Renal cortex interstitium (tissue), 15 donors: ENCODE data around the gene GRM3. TPM values are rescaled to one million over a fixed set of nuclear protein-coding genes. Genes with fewer than 3 reads are reported as not detected.
"Not testable (repeated sequence)": the region's sequence is repeated elsewhere in the genome, so short reads cannot be mapped to it uniquely, and the experiment has no call there.

ENCODE experiments used
- DNase-seq, 11 donors: peaks; one replicate each; pipeline ENCODE4 v3.0.0-alpha.2; 2013; ENCODE audit warnings: low read depth in 9 of 11, low spot score in 4 of 11; ENCODE audit errors: extremely low read depth in 1 of 11
- long read RNA-seq, 16 experiments: transcript quantifications; one replicate each; lab custom pipeline, GENCODE V29; 2026
- polyA plus RNA-seq, 3 donors: library from polyadenylated mRNA; unstranded; fragments of 120-200 nt; gene quantifications; one replicate each; pipeline ENCODE4 v1.2.1, GENCODE V29; 2013; ENCODE audit not compliant: insufficient read length in 3 of 3

GRM3 gene
- under 1 TPM; 0.15 to 0.28 (median 0.17) TPM for polyA plus RNA-seq
- long read RNA-seq, donor 1 = 0 reads
- long read RNA-seq, donor 2 = 0 reads
- long read RNA-seq, donor 3 = 0 reads
- long read RNA-seq, donor 4 = 0 reads
- long read RNA-seq, donor 5 = 0 reads
- long read RNA-seq, donor 6 = 0 reads
- long read RNA-seq, donor 7 = 0 reads
- long read RNA-seq, donor 8 = 0 reads
- long read RNA-seq, donor 9 = 0 reads
- long read RNA-seq, donor 10 = 0 reads
- long read RNA-seq, donor 11 = 0 reads
- long read RNA-seq, donor 12 = 0 reads
- long read RNA-seq, donor 13 = 0 reads
- long read RNA-seq, donor 14 = 0 reads
- long read RNA-seq, donor 15 = 0 reads
- long read RNA-seq, donor 16, full-length matches to known transcripts = 1 of 1 reads
- long read RNA-seq, donor 16, partial matches to known transcripts = 0 of 1 reads
- long read RNA-seq, donor 16, other reads (novel, unspliced or antisense) = 0 of 1 reads

DNA sequence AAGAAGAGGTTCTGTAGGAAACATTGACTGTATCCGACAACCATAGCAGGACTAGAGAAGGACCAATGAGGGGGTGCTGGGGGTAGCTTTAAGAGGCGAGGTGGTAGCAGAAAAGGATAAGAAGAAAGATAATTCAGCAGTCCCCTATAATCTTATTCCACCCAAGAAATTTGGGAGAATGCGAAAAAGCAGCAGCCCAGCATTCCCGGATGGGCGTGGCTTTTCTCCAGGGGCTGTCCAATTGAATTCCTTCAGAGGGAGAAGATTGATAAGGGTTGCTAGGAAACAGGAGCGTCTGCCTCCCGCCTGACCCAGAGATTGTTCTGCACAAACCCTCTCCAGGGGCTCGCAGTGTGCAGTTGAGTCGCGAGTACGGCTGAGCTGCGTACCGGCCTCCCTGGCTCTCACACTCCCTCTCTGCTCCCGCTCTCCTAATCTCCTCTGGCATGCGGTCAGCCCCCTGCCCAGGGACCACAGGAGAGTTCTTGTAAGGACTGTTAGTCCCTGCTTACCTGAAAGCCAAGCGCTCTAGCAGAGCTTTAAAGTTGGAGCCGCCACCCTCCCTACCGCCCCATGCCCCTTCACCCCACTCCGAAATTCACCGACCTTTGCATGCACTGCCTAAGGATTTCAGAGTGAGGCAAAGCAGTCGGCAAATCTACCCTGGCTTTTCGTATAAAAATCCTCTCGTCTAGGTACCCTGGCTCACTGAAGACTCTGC, at the start of gene GRM3:
Gene GRM3, plus strand, starts transcription at position 349 of the 721 bp plus-strand sequence. CDS start 121,237 bp downstream, outside the sequence.
- DNase-seq = no peak

GRCh38 chr7:86598311-86598710, 45.4 kb upstream of the GRM3 start:
- DNase-seq = no peak

- DNase-seq = no peak
Observed at GRCh38 chr7:86598721-86599120, 45.0 kb upstream of the GRM3 start.

GRCh38 chr7:86600506-86601290, 43.0 kb upstream of the GRM3 start:
- no peak for DNase-seq

DNA sequence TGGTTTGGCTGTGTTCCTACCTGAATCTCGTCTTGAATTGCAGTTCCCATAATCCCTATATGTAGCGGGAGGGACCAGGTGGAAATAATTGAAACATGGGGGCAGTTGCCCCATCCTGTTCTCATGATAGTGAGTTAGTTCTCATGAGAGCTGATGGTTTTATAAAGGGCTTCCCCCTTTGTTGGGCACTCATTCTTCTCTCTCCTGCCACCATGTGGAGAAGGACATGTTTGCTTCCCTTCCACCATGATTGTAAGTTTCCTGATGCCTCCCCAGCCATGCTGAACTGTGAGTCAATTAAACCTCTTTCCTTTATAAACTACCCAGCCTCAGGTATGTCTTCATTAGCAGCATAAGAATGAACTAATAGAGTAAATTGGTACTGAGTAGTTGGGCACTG, 28.0 kb upstream of the GRM3 start:
- DNase-seq = not testable (repeated sequence)

GRCh38 chr7:86644282-86645224, 844 bp downstream of the GRM3 start:
- DNase-seq = no peak

DNA sequence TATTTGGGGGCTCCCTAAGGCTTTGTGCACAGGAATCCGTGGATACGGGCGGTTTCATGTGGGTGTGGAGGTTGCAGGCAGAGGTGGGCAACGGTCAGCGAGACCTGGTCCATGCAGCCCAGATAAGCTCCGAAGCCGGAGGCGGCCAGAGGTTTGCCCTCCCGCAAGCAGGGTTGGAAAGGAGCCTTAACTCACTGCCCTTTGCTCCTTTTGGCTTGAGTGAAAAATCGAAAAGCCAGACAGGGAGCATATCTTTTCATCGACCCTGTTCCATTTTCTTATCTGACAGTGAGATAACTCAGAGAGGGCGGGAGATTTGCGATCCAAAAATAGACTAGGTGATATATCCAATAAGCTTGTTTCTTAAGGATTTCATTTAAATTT, 1.5 kb downstream of the GRM3 start:
- no peak for DNase-seq

DNA sequence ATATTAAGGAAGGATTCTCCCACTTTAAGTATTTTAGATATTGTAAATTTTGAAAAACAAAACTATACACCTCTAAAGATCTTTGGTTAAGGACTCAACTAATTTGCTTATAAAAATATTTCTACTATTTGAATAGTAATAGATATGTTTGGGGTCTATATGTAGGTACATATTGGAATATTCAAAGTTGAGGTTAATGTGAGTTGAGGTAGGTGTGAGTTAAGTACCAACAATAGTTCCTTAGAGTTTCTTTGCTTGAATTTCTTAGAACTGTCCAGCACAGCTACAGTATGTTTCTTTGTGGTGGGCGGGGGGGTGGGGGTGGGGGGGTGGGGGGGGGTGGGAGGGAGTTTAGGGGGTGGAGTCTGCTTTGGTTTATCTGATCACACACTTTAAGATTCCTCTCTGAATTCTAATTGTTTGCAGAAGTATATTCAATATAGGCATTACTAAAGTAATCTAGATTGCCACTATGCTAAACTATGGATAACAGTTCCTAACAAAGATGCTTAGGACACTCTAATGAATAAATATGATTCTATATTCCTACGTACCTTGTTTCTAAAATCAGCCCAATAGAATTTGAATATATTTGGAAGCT, 2.1 kb downstream of the GRM3 start:
- DNase-seq = no peak

- no peak for DNase-seq
Observed at GRCh38 chr7:86647385-86648094, 3.8 kb downstream of the GRM3 start.

- DNase-seq = no peak
Observed at GRCh38 chr7:86648169-86648568, 4.5 kb downstream of the GRM3 start.

DNA sequence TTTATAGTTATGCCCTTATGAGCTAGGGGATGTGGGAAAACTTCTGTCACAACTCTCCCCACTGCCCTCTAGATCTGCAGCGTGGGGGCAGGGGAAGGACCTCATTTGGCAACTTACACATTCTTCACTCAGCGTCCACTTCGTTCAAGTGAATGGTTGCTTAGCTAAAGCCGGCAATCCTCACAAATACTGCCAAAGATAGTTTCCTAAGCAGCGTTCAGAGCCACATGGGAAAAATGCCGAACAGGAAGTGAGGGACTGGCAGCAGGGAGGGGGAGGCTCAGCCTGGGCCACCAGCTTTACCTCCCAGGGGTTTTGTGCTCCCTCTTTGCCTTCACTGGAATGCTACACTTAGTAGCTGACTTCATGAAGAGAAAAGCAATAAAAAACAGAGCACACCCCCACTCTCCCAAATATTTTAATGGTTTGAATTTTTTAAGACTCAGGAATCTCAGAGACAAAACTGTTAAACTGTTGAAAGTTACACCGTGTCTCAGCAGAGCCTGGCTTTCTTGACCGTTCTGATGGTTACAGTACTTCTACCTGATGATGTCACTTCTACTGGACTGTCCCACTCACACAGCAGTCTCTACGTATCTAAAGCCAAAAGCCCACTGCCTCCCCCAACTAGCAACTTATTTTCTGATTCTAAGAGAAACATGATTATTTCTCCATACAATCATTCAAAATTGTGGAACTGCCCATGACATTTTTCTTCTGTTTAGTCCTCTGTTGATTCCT, 10.4 kb downstream of the GRM3 start:
- DNase-seq = no peak

- no peak for DNase-seq
Observed at GRCh38 chr7:86657948-86658347, 14.2 kb downstream of the GRM3 start.

- DNase-seq = no peak
Observed at GRCh38 chr7:86660950-86661462, 17.3 kb downstream of the GRM3 start.

- no peak for DNase-seq
Observed at GRCh38 chr7:86664486-86664885, 20.8 kb downstream of the GRM3 start.

GRCh38 chr7:86664991-86665390, 21.3 kb downstream of the GRM3 start:
- no peak for DNase-seq

DNA sequence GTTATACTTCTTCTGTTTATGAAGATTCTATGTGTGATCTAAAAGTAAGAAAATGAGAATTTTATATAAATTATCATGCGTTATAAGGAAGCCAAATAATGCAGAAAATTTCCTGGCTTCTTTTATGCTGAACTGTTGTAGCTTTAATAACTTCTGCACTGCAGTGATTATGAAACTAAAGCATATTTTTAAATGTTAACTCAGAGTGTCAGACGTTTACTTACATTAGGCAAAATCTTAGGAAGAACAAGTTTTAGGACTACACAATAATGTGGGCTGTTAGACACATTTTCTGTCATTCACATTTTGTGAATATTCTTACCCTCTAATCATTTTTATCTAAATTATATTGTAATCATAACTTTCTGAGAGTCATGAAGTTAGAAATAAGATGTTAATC, 22.0 kb downstream of the GRM3 start:
- DNase-seq = no peak

GRCh38 chr7:86667732-86668131, 24.0 kb downstream of the GRM3 start:
- DNase-seq = no peak
